Measurements from ENCODE around the gene ROM1. TPM values are rescaled to one million over a fixed set of nuclear protein-coding genes. Genes with fewer than 3 reads are reported as not detected.
A peak's percentile ranks its signal among the peaks of the same experiment; 100 is the strongest.

The ROM1 gene
- total RNA-seq, 2 donors from 2014 or later: 0.71 to 1.3 TPM

- H3K27me3 Mint-ChIP-seq (ENCODE audit: insufficient read depth): peaks cover 24% of the 10 kb centered on the region
- H3K27ac Mint-ChIP-seq: peak overlapping the region; percentile 84
- peak overlapping the region; percentile 77 for H3K4me3 Mint-ChIP-seq
- H3K4me1 ChIP-seq (ENCODE audit: control insufficient read depth, insufficient read depth, low read length): peaks cover 13% of the 10 kb centered on the region
- peaks cover 49% of the 10 kb centered on the region for H3K36me3 ChIP-seq (ENCODE audit: control insufficient read depth, insufficient read depth, low read length)
- DNase-seq: peak; percentile 50
- H3K9ac ChIP-seq (ENCODE audit: extremely low read depth, low read length, poor library complexity, severe bottlenecking): peak overlapping the region; percentile 82
- H3K27ac ChIP-seq (ENCODE audit: low read depth, low read length): no peak overlapping the region
- no peak for TF ChIP-seq CTCF (conservative IDR thresholded peaks at IDR 0.05)
- peaks cover 11% of the 10 kb centered on the region for H3K27me3 ChIP-seq (ENCODE audit: control insufficient read depth, insufficient read depth, low read length, poor library complexity, severe bottlenecking)
- WGBS, 2 experiments (ENCODE audit: insufficient coverage in 1 of 2, insufficient read length in 1 of 2): 71 to 79% methylated on average over 5 of the region's 5 CpGs
- H3K9me3 ChIP-seq (ENCODE audit: control insufficient read depth, low read length): no peaks in the 10 kb centered on the region
- peaks cover 44% of the 10 kb centered on the region for H3K4me1 Mint-ChIP-seq
- H3K4me3 ChIP-seq (ENCODE audit: low read length): peak overlapping the region; percentile 96
- H3K9me3 Mint-ChIP-seq: no peaks in the 10 kb centered on the region
- H3K36me3 Mint-ChIP-seq (ENCODE audit: low read depth): peaks cover 60% of the 10 kb centered on the region
These were observed 13.2 kb upstream of the ROM1 start for GRCh38 chr11:62599901-62600300.

GRCh38 chr11:62600367-62601121, 12.5 kb upstream of the ROM1 start:
- no peak for TF ChIP-seq CTCF (conservative IDR thresholded peaks at IDR 0.05)
- peaks cover 60% of the 10 kb centered on the region for H3K36me3 Mint-ChIP-seq (ENCODE audit: low read depth)
- Histone ChIP-seq H3K4me3 (ENCODE audit: low read length) (peak overlapping the region; percentile 96), H3K9ac (ENCODE audit: extremely low read depth, low read length, poor library complexity, severe bottlenecking) (peak overlapping the region; percentile 82), H3K27me3 (ENCODE audit: control insufficient read depth, insufficient read depth, low read length, poor library complexity, severe bottlenecking) (peaks cover 11% of the 10 kb centered on the region), H3K27ac (ENCODE audit: low read depth, low read length) (peak overlapping the region; percentile 83), H3K36me3 (ENCODE audit: control insufficient read depth, insufficient read depth, low read length) (peaks cover 42% of the 10 kb centered on the region), H3K9me3 (ENCODE audit: control insufficient read depth, low read length) (no peaks in the 10 kb centered on the region), H3K4me1 (ENCODE audit: control insufficient read depth, insufficient read depth, low read length) (peaks cover 13% of the 10 kb centered on the region)
- 0 to 1% methylated on average over 17 to 25 of the region's 26 CpGs for WGBS, 2 experiments (ENCODE audit: insufficient coverage in 1 of 2, insufficient read length in 1 of 2)
- peak overlapping the region; percentile 77 for H3K4me3 Mint-ChIP-seq
- no peaks in the 10 kb centered on the region for H3K9me3 Mint-ChIP-seq
- DNase-seq: peak; percentile 46
- H3K4me1 Mint-ChIP-seq: peaks cover 49% of the 10 kb centered on the region
- peaks cover 24% of the 10 kb centered on the region for H3K27me3 Mint-ChIP-seq (ENCODE audit: insufficient read depth)
- peak overlapping the region; percentile 84 for H3K27ac Mint-ChIP-seq

DNA sequence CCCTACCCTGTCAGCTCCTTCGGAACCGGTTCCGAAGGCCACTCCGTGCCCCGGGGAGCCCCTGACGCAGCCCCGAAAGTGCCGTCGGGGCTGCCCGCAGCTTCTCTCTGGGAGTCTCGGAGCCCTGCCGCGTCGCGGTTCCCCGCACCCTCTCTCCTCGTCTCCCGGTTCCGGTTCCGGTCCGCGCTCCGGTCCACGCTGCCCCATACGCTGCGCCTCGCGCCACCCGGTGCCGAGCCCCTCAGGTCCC, 12.0 kb upstream of the ROM1 start:
- H3K4me1 ChIP-seq (ENCODE audit: control insufficient read depth, insufficient read depth, low read length): peaks cover 13% of the 10 kb centered on the region
- H3K27me3 ChIP-seq (ENCODE audit: control insufficient read depth, insufficient read depth, low read length, poor library complexity, severe bottlenecking): peaks cover 11% of the 10 kb centered on the region
- WGBS, 2 experiments (ENCODE audit: insufficient coverage in 1 of 2, insufficient read length in 1 of 2): 0 to 2% methylated on average over 9 to 30 of the region's 30 CpGs
- Mint-ChIP-seq H3K9me3 (no peaks in the 10 kb centered on the region), H3K4me3 (peak overlapping the region; percentile 77), H3K27ac (peak overlapping the region; percentile 84), H3K27me3 (ENCODE audit: insufficient read depth) (peaks cover 24% of the 10 kb centered on the region), H3K4me1 (peaks cover 49% of the 10 kb centered on the region), H3K36me3 (ENCODE audit: low read depth) (peaks cover 59% of the 10 kb centered on the region)
- peak; percentile 67 for DNase-seq
- TF ChIP-seq CTCF (conservative IDR thresholded peaks at IDR 0.05): no peak
- peak overlapping the region; percentile 83 for H3K27ac ChIP-seq (ENCODE audit: low read depth, low read length)
- H3K4me3 ChIP-seq (ENCODE audit: low read length): peak overlapping the region; percentile 96
- H3K9ac ChIP-seq (ENCODE audit: extremely low read depth, low read length, poor library complexity, severe bottlenecking): peak overlapping the region; percentile 82
- H3K36me3 ChIP-seq (ENCODE audit: control insufficient read depth, insufficient read depth, low read length): peaks cover 37% of the 10 kb centered on the region
- no peaks in the 10 kb centered on the region for H3K9me3 ChIP-seq (ENCODE audit: control insufficient read depth, low read length)
